ENCODE measurements around the gene TGFB2.
"Not testable (repeated sequence)": the region's sequence is repeated elsewhere in the genome, so short reads cannot be mapped to it uniquely, and the experiment has no call there.

Gene TGFB2

DNA sequence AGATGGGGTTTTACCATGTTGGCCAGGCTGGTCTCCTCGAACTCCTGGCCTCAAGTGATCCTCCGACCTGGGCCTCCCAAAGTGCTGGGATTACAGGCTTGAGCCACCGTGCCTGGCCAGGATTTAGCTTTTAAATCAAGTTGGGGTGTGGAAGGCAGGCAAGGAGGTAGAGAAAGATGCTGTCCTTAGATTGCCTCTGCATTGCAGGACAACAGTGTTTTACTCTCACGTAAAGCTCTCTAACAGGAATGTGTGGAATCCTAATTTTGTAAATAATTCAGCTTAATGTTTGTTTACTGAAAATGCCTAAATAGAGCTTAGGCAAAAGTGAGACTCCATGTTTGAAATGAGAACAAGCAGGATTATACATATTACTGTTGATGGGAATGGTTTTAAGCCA, 29.5 kb upstream of the TGFB2 start:
- TF ChIP-seq, protein P1, sequence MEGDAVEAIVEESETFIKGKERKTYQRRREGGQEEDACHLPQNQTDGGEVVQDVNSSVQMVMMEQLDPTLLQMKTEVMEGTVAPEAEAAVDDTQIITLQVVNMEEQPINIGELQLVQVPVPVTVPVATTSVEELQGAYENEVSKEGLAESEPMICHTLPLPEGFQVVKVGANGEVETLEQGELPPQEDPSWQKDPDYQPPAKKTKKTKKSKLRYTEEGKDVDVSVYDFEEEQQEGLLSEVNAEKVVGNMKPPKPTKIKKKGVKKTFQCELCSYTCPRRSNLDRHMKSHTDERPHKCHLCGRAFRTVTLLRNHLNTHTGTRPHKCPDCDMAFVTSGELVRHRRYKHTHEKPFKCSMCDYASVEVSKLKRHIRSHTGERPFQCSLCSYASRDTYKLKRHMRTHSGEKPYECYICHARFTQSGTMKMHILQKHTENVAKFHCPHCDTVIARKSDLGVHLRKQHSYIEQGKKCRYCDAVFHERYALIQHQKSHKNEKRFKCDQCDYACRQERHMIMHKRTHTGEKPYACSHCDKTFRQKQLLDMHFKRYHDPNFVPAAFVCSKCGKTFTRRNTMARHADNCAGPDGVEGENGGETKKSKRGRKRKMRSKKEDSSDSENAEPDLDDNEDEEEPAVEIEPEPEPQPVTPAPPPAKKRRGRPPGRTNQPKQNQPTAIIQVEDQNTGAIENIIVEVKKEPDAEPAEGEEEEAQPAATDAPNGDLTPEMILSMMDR (conservative IDR thresholded peaks at IDR 0.05; ENCODE audit: low read length), result no peak
- no peak for DNase-seq (ENCODE audit: low read depth)

DNA sequence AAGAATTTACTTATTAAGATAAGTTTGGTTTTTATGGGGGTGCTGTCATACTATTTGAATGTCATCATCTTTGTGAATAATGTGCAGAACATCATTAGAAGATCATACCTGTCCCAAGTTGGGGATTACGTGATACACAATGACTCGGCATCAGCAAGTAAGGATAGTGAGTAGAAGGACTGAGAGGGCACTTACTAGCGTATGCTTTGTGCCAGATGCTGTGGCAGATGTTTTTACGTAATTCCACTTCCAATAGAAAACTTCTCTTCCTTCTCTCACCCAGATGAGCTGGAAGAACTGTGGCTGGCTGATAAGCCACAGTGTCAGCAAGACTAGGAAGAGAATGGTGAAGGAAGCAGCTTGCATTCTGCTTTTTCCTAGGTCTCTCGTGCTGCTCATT, 28.1 kb upstream of the TGFB2 start:
- H3K4me3 ChIP-seq (ENCODE audit: low read length), result no peak overlapping the region
- DNase-seq (ENCODE audit: low read depth), result no peak
- TF ChIP-seq, protein P1 (conservative IDR thresholded peaks at IDR 0.05; ENCODE audit: low read length), result no peak

More for the DNA sequence above, 29.5 kb upstream of the TGFB2 start:
- no peak overlapping the region for H3K4me3 ChIP-seq (ENCODE audit: low read length)

DNA sequence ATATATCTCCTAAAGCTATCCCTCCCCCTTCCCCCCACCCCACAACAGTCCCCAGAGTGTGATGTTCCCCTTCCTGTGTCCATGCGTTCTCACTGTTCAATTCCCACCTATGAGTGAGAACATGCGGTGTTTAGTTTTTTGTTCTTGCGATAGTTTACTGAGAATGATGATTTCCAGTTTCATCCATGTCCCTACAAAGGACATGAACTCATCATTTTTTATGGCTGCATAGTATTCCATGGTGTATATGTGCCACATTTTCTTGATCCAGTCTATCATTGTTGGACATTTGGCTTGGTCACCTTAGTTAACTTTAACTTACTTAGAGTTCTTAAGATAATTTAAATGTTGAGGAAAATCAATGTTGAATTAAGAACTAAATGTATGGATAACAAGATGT, 25.0 kb upstream of the TGFB2 start:
- not testable (repeated sequence) for DNase-seq (ENCODE audit: low read depth); H3K4me3 ChIP-seq (ENCODE audit: low read length)

DNA sequence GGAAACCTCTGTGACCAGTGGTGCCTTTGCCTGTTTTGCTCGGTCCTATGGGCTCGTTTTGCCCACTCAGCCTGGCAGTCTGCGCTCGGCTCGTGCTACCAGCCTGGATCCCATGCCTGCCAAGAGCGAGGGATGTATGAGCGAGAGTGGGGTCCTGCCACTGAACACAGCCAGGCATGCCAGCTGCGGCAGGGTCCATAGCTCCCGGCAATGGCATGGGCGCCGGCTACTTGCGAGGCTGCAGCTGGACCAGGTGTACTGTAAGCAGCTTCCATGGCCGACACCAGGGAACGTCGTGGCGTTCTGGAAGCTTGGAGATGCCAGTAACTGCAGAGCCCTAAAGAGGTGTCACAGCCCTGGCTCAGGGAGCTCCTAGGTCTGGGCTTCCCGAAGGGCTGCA, 22.4 kb upstream of the TGFB2 start:
- TF ChIP-seq, protein P1 (conservative IDR thresholded peaks at IDR 0.05; ENCODE audit: low read length), result no peak
- H3K4me3 ChIP-seq (ENCODE audit: low read length), result no peak overlapping the region
- DNase-seq (ENCODE audit: low read depth), result no peak

DNA sequence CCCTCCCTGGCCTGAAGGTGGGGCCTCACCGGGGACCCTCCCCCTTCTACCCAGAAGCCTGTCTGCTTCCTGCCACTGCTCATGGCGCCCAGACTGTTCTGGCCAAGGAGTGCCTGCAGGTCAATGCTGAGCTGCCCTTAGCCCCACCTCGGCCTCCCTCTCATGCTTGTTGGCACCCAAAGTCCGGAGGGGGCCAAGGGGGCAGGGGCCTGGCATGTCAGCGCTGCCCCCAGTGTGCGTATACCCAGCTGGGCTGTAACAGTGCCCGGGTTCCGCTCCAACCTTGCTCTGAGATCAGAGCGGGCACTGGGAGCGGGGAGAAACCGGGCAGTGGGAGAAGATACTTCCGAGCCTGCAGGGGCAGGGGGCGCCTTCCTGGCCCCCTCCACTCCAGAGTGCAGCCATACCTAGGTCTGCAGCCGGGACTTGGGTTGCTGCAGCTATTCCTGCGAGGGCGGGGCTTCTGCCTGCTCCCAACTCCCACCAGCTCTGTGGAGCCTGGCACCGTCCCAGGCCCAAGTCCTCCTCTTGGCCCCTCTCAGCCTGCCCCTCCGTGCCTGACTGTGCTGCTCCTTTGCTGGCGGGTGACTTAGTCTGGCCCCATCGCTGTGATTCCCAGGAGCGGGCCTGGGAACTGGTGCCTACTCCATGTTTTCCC, 21.4 kb upstream of the TGFB2 start:
- TF ChIP-seq, protein P1 (conservative IDR thresholded peaks at IDR 0.05; ENCODE audit: low read length), result no peak
- no peak overlapping the region for H3K4me3 ChIP-seq (ENCODE audit: low read length)
- DNase-seq (ENCODE audit: low read depth), result no peak

DNA sequence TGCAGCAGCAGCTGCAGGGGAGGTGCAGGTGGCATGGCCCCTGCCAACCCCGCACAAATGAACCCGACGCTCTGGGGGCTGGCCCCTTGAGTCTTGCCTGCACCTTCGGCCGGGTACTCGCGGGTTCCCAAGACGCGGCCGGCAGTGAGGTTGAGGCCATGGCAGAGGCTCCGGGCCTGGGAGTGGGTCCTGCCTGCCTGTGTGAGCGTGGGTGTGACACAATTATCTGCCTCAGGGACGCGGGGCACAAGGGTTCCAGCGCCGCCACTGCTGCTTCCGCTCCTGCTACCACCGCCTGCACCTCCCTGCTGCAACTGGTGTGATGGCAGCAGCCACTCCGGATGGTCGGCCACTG, 20.9 kb upstream of the TGFB2 start:
- H3K4me3 ChIP-seq (ENCODE audit: low read length), result no peak overlapping the region
- DNase-seq (ENCODE audit: low read depth), result no peak
- TF ChIP-seq, protein P1 (conservative IDR thresholded peaks at IDR 0.05; ENCODE audit: low read length), result no peak

DNA sequence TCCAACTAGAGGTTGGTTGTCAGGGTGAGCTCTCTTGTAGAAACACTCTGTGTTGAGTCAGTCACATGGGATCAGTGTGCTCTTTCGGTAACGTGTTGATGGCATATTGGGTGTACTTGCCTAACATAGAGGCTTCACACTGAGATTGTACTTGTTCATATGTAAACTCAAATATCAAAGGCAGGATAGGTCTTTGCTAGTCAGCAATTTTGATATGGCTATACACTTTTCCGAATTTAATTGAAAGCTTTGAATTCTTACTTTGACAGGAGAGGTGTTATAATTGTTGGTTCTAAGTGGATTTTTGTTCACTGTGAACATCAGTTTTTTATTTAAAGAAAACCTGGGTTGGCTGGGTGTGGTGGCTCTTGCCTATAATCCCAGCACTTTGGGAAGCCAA, 16.4 kb upstream of the TGFB2 start:
- no peak for DNase-seq (ENCODE audit: low read depth)
- TF ChIP-seq, protein P1 (conservative IDR thresholded peaks at IDR 0.05; ENCODE audit: low read length), result no peak
- no peak overlapping the region for H3K4me3 ChIP-seq (ENCODE audit: low read length)

Measured in AG10803 (cell line).